Prostate gland (tissue), 2 donors: ENCODE results near the gene NEUROG2. TPM values are rescaled to one million over a fixed set of nuclear protein-coding genes. Genes with fewer than 3 reads are reported as not detected.
"Not testable (repeated sequence)": the region's sequence is repeated elsewhere in the genome, so short reads cannot be mapped to it uniquely, and the experiment has no call there.

Experiments used
- DNase-seq: peaks from one replicate; pipeline ENCODE4 v3.0.0-alpha.2; 2019; ENCODE audit warnings: low spot score
- H3K27ac ChIP-seq, 2 donors: fragments of 200-600 bp; sonication (generic); 2 replicates each; pipeline ENCODE4 v1.5.1; 2017 to 2019
- H3K27me3 ChIP-seq: fragments of 200-600 bp; sonication (generic); replicated peaks from 2 replicates; pipeline ENCODE4 v1.5.1; 2019; ENCODE audit not compliant: insufficient read depth
- H3K36me3 ChIP-seq, 2 donors: fragments of 200-600 bp; sonication (generic); 1 replicate in 1 of 2; 2 replicates in 1 of 2; pipeline versions ENCODE4 v1.5.1 to v1.8.1; 2017 to 2019
- H3K4me1 ChIP-seq: fragments of 200-600 bp; sonication (generic); replicated peaks from 2 replicates; pipeline ENCODE4 v1.5.1; 2019
- H3K4me3 ChIP-seq, 2 donors: fragments of 200-600 bp; sonication (generic); 2 replicates each; pipeline ENCODE4 v1.5.1; 2017 to 2019
- H3K9me3 ChIP-seq: fragments of 200-600 bp; sonication (generic); 2 replicates; pipeline ENCODE4 v1.5.1; 2017
- POLR2A ChIP-seq: fragments of 450-650 bp; IDR thresholded peaks from one replicate; pipeline ENCODE4 v1.6.1; 2016; ENCODE audit warnings: antibody characterized with exemption, mild to moderate bottlenecking
- POLR2AphosphoS5 ChIP-seq: sonication (generic); formaldehyde crosslinking; IDR thresholded peaks from one replicate; pipeline ENCODE4 v1.6.1; 2017; ENCODE audit warnings: antibody characterized with exemption
- WGBS: methylation state at CpG from one replicate; pipeline ENCODE4 v1.1.5; 2018; 5-methylcytosine and 5-hydroxymethylcytosine counted together
- intact Hi-C: fragments of 100-400 bp; cut with DNase I; formaldehyde crosslinking; loops from one replicate; pipeline ENCODE4 v1.14.2; 2022
- total RNA-seq, 2 donors: library from RNA; depleted of rRNA; stranded (reverse); fragments of >200 nt; gene quantifications; one replicate each; pipeline ENCODE4 v1.1.0, GENCODE V29; 2016
- TF ChIP-seq, protein P1 (sequence below), 4 experiments: fragments of 200-600 bp in 2 of 4; fragments of 450-650 bp in 2 of 4; sonication (generic) in 2 of 4; IDR thresholded peaks; 1 replicate in 3 of 4; 2 replicates in 1 of 4; pipeline ENCODE4 v1.5.1; 2016 to 2019; ENCODE audit warnings: antibody characterized with exemption in 4 of 4, mild to moderate bottlenecking in 2 of 4, moderate library complexity in 2 of 4

The NEUROG2 gene
- total RNA-seq, 2 donors from 2014 or later = not detected

DNA sequence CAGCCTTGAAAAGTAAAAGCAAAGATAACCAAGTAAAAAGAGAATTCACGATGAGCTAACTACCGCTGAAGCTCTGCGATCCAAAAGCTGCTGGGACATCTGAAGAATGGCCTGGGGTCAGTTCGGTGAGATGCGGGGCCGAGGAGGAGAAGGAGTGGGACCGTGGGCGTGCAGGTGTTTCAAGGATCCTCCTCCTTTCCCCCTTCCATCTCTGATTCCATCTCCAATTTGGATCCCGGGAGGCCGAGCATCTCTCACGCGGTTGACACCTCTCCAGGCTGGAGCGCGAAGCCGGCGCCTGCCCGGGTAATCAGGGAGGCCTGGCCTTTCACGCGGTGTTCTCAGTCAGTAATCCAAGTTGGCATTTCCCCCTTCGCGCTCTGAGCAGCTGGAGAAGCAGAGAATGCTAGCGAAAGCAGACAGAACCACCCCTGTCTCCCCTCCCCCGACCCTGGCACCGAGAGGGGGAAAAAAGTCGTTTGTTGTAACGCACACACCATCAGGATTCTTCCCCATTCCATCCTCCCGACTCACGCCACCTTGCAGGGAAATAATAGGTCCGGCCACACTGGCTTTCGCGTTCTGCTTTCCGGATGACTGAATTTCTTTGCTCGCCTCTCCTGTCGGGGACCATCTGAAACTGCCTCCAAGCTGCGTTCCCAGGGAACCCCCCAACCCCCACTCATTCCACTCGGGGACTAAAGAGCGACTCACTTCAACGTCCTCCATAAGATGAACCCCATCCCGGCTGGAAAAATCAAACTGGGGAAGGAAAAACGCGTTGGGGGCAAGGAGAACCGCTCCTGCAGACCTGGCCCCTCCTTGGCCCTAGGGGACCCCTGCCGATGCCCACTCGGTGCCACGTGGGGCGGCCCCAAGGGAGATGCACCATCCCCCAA is 6.5 kb downstream of the NEUROG2 start:
- H3K27ac ChIP-seq = no peak overlapping the region
- DNase-seq = no peak
- H3K4me3 ChIP-seq = no peak overlapping the region
- intact Hi-C loops = no loop called here
- 5% methylated on average over 46 of the region's 46 CpGs for WGBS
- no peaks in the 10 kb centered on the region for H3K36me3 ChIP-seq
- H3K27me3 ChIP-seq = peaks cover 42% of the 10 kb centered on the region
- peaks cover 5% of the 10 kb centered on the region for H3K4me1 ChIP-seq
- TF ChIP-seq POLR2AphosphoS5 (no peak), POLR2A (no peak)
- TF ChIP-seq, protein P1, sequence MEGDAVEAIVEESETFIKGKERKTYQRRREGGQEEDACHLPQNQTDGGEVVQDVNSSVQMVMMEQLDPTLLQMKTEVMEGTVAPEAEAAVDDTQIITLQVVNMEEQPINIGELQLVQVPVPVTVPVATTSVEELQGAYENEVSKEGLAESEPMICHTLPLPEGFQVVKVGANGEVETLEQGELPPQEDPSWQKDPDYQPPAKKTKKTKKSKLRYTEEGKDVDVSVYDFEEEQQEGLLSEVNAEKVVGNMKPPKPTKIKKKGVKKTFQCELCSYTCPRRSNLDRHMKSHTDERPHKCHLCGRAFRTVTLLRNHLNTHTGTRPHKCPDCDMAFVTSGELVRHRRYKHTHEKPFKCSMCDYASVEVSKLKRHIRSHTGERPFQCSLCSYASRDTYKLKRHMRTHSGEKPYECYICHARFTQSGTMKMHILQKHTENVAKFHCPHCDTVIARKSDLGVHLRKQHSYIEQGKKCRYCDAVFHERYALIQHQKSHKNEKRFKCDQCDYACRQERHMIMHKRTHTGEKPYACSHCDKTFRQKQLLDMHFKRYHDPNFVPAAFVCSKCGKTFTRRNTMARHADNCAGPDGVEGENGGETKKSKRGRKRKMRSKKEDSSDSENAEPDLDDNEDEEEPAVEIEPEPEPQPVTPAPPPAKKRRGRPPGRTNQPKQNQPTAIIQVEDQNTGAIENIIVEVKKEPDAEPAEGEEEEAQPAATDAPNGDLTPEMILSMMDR (IDR thresholded peaks at IDR 0.05) = no peak
- H3K9me3 ChIP-seq = no peaks in the 10 kb centered on the region

DNA sequence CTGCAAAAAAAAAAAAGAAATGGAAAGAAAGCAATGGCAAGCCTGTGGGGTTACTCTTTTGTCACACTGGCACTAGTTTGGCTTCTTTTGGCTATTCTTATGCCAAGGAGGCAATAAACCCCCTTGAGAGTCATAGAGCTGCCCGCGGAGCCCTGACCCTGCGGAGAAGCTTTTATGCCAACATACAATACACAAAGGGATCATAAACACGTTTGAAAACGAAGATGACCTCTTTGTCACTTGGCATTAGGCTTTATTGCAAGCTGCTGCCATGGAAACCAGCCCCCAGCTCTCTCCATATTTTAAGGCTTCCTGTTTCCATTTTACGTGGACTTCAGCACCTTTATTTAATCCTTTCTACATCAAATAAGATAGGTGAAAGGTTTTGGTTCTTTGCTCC is 7.6 kb downstream of the NEUROG2 start:
- WGBS = 10% methylated on average over 6 of the region's 6 CpGs
- DNase-seq = no peak
- no peaks in the 10 kb centered on the region for H3K9me3 ChIP-seq
- no peak overlapping the region for H3K27ac ChIP-seq
- no peaks in the 10 kb centered on the region for H3K36me3 ChIP-seq
- H3K27me3 ChIP-seq = peaks cover 42% of the 10 kb centered on the region
- no peak for TF ChIP-seq POLR2AphosphoS5
- TF ChIP-seq, protein P1 (IDR thresholded peaks at IDR 0.05) = no peak
- TF ChIP-seq POLR2A = no peak
- peaks cover 5% of the 10 kb centered on the region for H3K4me1 ChIP-seq
- intact Hi-C loops = no loop called here
- no peak overlapping the region for H3K4me3 ChIP-seq

DNA sequence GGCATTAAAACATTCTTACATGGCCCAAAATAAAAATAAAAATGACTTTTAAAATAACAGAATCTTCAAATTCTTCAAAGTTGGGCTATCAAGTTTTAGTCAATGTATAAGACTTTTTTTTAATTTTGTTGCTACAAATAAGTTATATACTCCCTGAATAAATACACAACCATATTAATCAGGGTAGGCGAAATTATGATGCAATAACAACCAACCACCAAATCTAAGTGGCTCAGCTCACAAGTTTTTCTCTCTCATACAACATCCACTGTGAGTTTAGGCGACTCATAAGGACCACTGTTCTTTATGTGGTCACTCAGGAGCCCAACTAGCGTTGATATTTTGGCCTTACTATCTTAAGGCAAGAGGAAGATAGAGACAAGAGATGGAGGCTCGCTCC is 11.2 kb downstream of the NEUROG2 start:
- TF ChIP-seq POLR2A (no peak), POLR2AphosphoS5 (no peak)
- TF ChIP-seq, protein P1 (IDR thresholded peaks at IDR 0.05) = no peak

DNA sequence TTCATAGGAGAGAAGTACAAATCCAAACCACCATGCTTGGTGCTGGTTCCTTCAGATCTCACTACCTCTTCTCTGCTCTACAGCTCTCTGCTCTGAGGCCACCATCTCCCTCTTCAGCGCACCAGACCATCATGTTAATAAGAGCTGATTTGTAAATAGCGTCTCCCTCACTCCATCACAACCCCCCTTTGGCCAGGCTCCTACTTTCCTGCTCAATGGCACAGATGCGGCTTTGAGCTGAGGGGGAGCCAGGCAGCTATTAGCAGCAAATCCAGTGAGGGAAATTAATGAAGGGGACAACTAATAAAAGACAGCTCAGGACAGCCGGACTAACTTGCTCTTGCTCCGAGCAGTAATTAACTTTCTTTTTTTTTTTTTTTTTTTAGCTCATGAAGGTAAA is 13.1 kb downstream of the NEUROG2 start:
- H3K27ac ChIP-seq = no peak overlapping the region
- peaks cover 3% of the 10 kb centered on the region for H3K27me3 ChIP-seq
- 61% methylated on average over 5 of the region's 5 CpGs for WGBS
- H3K9me3 ChIP-seq = no peaks in the 10 kb centered on the region
- no peak overlapping the region for H3K4me3 ChIP-seq
- H3K36me3 ChIP-seq = no peaks in the 10 kb centered on the region
- H3K4me1 ChIP-seq = no peaks in the 10 kb centered on the region
- TF ChIP-seq POLR2AphosphoS5 (no peak), POLR2A (no peak)
- TF ChIP-seq, protein P1 (IDR thresholded peaks at IDR 0.05) = no peak
- no peak for DNase-seq
- intact Hi-C loops = no loop called here

More for the DNA sequence above, 11.2 kb downstream of the NEUROG2 start:
- Histone ChIP-seq H3K4me3 (no peak overlapping the region), H3K27ac (no peak overlapping the region), H3K4me1 (no peaks in the 10 kb centered on the region), H3K27me3 (peaks cover 17% of the 10 kb centered on the region), H3K9me3 (no peaks in the 10 kb centered on the region), H3K36me3 (no peaks in the 10 kb centered on the region)
- 90% methylated on average over 4 of the region's 4 CpGs for WGBS
- intact Hi-C loops = no loop called here
- DNase-seq = no peak

- no peaks in the 10 kb centered on the region for H3K36me3 ChIP-seq
- intact Hi-C loops = no loop called here
- no peak for DNase-seq
- no peaks in the 10 kb centered on the region for H3K9me3 ChIP-seq
- no peak overlapping the region for H3K27ac ChIP-seq
- 69% methylated on average over 7 of the region's 7 CpGs for whole genome bisulfite sequencing
- TF ChIP-seq POLR2AphosphoS5 (no peak), POLR2A (no peak)
- TF ChIP-seq, protein P1 (IDR thresholded peaks at IDR 0.05) = no peak
- H3K4me1 ChIP-seq = no peaks in the 10 kb centered on the region
- H3K4me3 ChIP-seq = no peak overlapping the region
- H3K27me3 ChIP-seq = no peaks in the 10 kb centered on the region
Observed at GRCh38 chr4:112492321-112492720, 23.7 kb downstream of the NEUROG2 start.

DNA sequence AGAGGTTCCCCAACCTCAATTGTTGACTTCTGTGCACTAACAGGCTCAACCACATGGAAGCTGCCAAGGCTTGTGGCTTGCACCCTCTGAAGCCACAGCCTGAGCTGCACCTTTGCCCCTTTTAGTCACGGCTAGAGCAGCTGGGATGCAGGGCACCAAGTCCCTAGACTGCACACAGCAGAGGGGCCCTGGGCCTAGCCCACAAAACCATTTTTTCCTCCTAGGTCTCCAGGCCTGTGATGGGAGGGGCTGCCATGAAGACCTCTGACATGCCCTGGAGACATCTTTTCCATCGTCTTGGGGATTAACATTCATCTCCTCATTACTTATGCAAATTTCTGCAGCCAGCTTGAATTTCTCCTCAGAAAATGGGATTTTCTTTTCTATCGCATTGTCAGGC is 25.2 kb downstream of the NEUROG2 start:
- H3K4me3 ChIP-seq, H3K4me1 ChIP-seq, H3K27me3 ChIP-seq, H3K9me3 ChIP-seq, H3K36me3 ChIP-seq, H3K27ac ChIP-seq, DNase-seq, intact Hi-C loops: not testable (repeated sequence)
- 85% methylated on average over 3 of the region's 3 CpGs for WGBS
